GM21737 (cell line): ENCODE measurements around the gene NUP50.

ENCODE experiments used
- ATAC-seq: cut with Tn5 transposase; IDR thresholded peaks from one replicate; pipeline ENCODE4 v1.9.1; 2021; ENCODE audit warnings: mild to moderate bottlenecking, moderate library complexity; ENCODE audit not compliant: unreplicated experiment

The NUP50 gene

GRCh38 chr22:45192701-45193187 is 29.0 kb downstream of the NUP50 start:
- ATAC-seq, result no peak

GRCh38 chr22:45194686-45195085 is 31.0 kb downstream of the NUP50 start:
- no peak for ATAC-seq

GRCh38 chr22:45195616-45196015 is 31.9 kb downstream of the NUP50 start:
- no peak for ATAC-seq

GRCh38 chr22:45196308-45196707 is 32.6 kb downstream of the NUP50 start:
- no peak for ATAC-seq

GRCh38 chr22:45196926-45197605 is 33.3 kb downstream of the NUP50 start:
- ATAC-seq, result no peak

- no peak for ATAC-seq
These were observed 34.1 kb downstream of the NUP50 start for GRCh38 chr22:45197606-45198462.

GRCh38 chr22:45198463-45198795 is 34.7 kb downstream of the NUP50 start:
- ATAC-seq, result no peak

- no peak for ATAC-seq
These were observed 36.0 kb downstream of the NUP50 start for GRCh38 chr22:45199723-45200122.

- no peak for ATAC-seq
These were observed 36.5 kb downstream of the NUP50 start for GRCh38 chr22:45200230-45200629.

GRCh38 chr22:45200860-45201511 is 37.3 kb downstream of the NUP50 start:
- ATAC-seq, result no peak

- ATAC-seq, result no peak
These were observed 38.1 kb downstream of the NUP50 start for GRCh38 chr22:45201678-45202332.

GRCh38 chr22:45202333-45203149 is 38.8 kb downstream of the NUP50 start:
- no peak for ATAC-seq

GRCh38 chr22:45203150-45203951 is 39.6 kb downstream of the NUP50 start:
- ATAC-seq, result no peak

GRCh38 chr22:45204241-45204640 is 40.5 kb downstream of the NUP50 start:
- no peak for ATAC-seq

GRCh38 chr22:45204819-45205218 is 41.1 kb downstream of the NUP50 start:
- ATAC-seq, result no peak

GRCh38 chr22:45205276-45205925 is 41.7 kb downstream of the NUP50 start:
- ATAC-seq, result no peak

GRCh38 chr22:45206233-45206632 is 42.5 kb downstream of the NUP50 start:
- no peak for ATAC-seq

- ATAC-seq, result no peak
These were observed 43.8 kb downstream of the NUP50 start for GRCh38 chr22:45207533-45207932.
